ENCODE results near the gene IP6K2. TPM values are rescaled to one million over a fixed set of nuclear protein-coding genes. Genes with fewer than 3 reads are reported as not detected.

Gene IP6K2
- total RNA-seq, 1 donor from 2014 or later = 101 TPM

DNA sequence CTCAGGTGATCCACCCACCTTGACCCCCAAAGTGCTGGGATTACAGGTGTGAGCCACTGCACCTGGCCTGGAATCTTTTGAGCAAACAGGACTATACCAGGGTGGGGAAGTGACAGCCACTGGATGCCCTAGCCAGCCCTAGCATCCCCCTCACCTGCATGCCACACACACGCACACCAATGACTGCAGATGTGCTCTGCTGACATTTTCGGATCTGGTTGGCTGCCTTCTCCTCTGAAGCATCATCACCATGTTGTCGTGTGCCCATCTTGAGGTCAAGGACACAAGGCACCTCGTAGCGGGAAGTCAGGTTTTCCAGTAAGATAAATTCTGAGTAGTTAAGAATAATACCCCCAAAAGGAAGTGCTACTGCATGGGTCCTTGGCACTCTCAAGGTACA, 27.6 kb downstream of the IP6K2 start:
- peaks cover 67 to 69% of the 10 kb centered on the region in 2 donors for H3K36me3 ChIP-seq
- intact Hi-C loops (cut with DNase I) = loop anchor here (5.0 kb wide), 1 partner anchor 132 kb away; the partner anchor contains the start of gene PFKFB4

GRCh38 chr3:48688737-48689075, 28.3 kb downstream of the IP6K2 start:
- Histone ChIP-seq H3K4me3 (no peak overlapping the region), H3K27me3 (no peaks in the 10 kb centered on the region), H3K36me3 (peaks cover 62 to 66% of the 10 kb centered on the region in 2 donors), H3K27ac (no peak overlapping the region), H3K9me3 (no peaks in the 10 kb centered on the region), H3K4me1 (peaks cover 8 to 22% of the 10 kb centered on the region in 2 donors)
- intact Hi-C loops (cut with DNase I) = loop anchor here (5.0 kb wide), 1 partner anchor 131 kb away; the partner anchor contains the start of gene PFKFB4
- DNase-seq (ENCODE audit: low spot score in 2 of 2) = no peak
- TF ChIP-seq, protein P1, sequence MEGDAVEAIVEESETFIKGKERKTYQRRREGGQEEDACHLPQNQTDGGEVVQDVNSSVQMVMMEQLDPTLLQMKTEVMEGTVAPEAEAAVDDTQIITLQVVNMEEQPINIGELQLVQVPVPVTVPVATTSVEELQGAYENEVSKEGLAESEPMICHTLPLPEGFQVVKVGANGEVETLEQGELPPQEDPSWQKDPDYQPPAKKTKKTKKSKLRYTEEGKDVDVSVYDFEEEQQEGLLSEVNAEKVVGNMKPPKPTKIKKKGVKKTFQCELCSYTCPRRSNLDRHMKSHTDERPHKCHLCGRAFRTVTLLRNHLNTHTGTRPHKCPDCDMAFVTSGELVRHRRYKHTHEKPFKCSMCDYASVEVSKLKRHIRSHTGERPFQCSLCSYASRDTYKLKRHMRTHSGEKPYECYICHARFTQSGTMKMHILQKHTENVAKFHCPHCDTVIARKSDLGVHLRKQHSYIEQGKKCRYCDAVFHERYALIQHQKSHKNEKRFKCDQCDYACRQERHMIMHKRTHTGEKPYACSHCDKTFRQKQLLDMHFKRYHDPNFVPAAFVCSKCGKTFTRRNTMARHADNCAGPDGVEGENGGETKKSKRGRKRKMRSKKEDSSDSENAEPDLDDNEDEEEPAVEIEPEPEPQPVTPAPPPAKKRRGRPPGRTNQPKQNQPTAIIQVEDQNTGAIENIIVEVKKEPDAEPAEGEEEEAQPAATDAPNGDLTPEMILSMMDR (IDR thresholded peaks at IDR 0.05) = no peak

More for the DNA sequence above, 27.6 kb downstream of the IP6K2 start:
- TF ChIP-seq, protein P1 (IDR thresholded peaks at IDR 0.05) = no peak
- H3K27ac ChIP-seq = no peak overlapping the region
- peaks cover 13 to 23% of the 10 kb centered on the region in 2 donors for H3K4me1 ChIP-seq
- H3K9me3 ChIP-seq = no peaks in the 10 kb centered on the region
- H3K27me3 ChIP-seq = no peaks in the 10 kb centered on the region
- DNase-seq (ENCODE audit: low spot score in 2 of 2) = no peak
- H3K4me3 ChIP-seq = no peak overlapping the region

DNA sequence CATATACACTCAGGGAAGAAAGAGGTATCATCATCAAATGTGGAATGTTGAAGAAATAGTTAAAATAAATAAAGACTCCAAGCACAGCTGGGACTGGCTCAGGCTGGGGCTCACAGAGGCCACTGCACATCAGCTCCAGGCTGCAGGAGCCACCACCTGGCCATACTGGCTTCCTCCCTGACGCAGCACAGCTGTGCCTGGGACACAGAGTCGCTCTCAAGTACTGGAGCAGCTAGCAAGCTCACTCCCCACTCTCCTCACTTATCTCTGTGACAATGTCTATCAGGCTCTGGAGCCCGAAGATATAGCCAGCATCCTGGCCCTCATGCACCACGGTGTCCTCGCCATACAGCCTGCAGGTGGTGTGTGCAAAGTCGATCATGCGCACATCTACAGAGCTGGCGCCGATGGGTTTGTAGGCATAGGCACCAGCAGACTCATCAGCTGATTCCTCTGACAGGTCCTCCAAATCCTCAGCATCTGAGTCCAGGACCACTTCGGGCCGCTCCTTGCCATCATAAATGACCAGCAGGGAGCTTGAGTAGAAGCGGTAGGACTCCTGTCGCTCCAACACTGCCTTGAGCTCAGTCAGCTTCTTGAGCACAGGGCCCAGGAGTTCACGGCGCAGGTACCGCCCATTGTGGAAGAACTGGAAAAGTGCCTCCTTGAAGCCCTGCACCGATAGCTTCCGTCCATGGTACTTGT, 28.8 kb downstream of the IP6K2 start:
- TF ChIP-seq, protein P1 (IDR thresholded peaks at IDR 0.05) = no peak
- Histone ChIP-seq H3K27me3 (no peaks in the 10 kb centered on the region), H3K4me3 (no peak overlapping the region), H3K27ac (no peak overlapping the region), H3K4me1 (peaks cover 10 to 23% of the 10 kb centered on the region in 2 donors), H3K9me3 (no peaks in the 10 kb centered on the region), H3K36me3 (peaks cover 57 to 61% of the 10 kb centered on the region in 2 donors)
- intact Hi-C loops (cut with DNase I) = loop anchor here (5.0 kb wide), 1 partner anchor 131 kb away; the partner anchor contains the start of gene PFKFB4
- DNase-seq (ENCODE audit: low spot score in 2 of 2) = no peak

GRCh38 chr3:48687220-48687678, 29.8 kb downstream of the IP6K2 start:
- Histone ChIP-seq H3K4me3 (no peak overlapping the region), H3K4me1 (peaks cover 10 to 23% of the 10 kb centered on the region in 2 donors), H3K27me3 (no peaks in the 10 kb centered on the region), H3K9me3 (no peaks in the 10 kb centered on the region), H3K36me3 (peaks cover 49 to 56% of the 10 kb centered on the region in 2 donors), H3K27ac (peak overlapping the region; percentile 27 to 90)
- TF ChIP-seq, protein P1 (IDR thresholded peaks at IDR 0.05) = no peak
- DNase-seq (ENCODE audit: low spot score in 2 of 2) = no peak
- intact Hi-C loops (cut with DNase I) = loop anchor here (5.0 kb wide), 1 partner anchor 130 kb away; the partner anchor contains the start of gene PFKFB4

DNA sequence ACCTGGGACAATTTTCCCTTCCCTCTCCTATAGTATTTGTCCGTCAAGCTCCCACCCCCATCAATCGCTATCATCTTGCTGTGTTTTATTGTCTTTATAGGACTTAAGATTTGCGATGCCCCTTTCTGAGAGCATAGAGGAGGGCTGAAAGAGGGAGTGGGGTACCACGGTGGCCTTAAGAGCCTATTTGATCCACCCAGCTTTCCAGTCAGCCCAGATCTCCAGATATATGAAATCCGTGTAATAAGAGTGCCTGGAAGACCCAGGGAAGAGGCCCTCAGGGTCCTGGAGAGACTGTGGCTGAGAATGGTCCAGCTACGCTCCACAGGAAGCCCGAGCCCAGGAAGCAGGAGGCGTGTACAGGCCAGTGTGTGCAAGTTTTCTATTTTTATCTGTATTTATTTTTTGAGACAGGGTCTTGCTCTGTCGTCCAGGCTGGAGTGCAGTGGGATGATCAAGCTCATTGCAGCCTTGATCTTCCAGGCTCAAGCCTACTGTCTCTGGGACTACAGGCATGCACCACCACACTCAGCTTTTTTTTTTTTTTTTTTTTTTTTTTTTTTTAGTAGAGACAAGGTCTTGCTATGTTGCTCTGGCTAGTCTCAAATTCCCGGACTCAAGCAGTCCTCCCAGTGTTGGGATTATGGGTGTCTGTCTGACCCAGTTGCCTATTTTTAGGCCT, 30.3 kb downstream of the IP6K2 start:
- Histone ChIP-seq H3K27ac (peak overlapping the region; percentile 86 to 90), H3K27me3 (no peaks in the 10 kb centered on the region), H3K4me1 (peaks cover 10 to 23% of the 10 kb centered on the region in 2 donors), H3K9me3 (no peaks in the 10 kb centered on the region), H3K36me3 (peaks cover 49 to 56% of the 10 kb centered on the region in 2 donors), H3K4me3 (peak overlapping the region; percentile 81 to 94)
- TF ChIP-seq, protein P1 (IDR thresholded peaks at IDR 0.05) = no peak
- DNase-seq (ENCODE audit: low spot score in 2 of 2) = no peak
- intact Hi-C loops (cut with DNase I) = loop anchor here (1.0 to 5.0 kb wide), 2 partner anchors 129 to 221 kb away; partner anchors contain the start of gene PFKFB4
